ENCODE results near the gene COLQ. TPM values are rescaled to one million over a fixed set of nuclear protein-coding genes. Genes with fewer than 3 reads are reported as not detected.

The COLQ gene
- total RNA-seq, 2 donors from 2014 or later, result 6.4 to 23.8 TPM

DNA sequence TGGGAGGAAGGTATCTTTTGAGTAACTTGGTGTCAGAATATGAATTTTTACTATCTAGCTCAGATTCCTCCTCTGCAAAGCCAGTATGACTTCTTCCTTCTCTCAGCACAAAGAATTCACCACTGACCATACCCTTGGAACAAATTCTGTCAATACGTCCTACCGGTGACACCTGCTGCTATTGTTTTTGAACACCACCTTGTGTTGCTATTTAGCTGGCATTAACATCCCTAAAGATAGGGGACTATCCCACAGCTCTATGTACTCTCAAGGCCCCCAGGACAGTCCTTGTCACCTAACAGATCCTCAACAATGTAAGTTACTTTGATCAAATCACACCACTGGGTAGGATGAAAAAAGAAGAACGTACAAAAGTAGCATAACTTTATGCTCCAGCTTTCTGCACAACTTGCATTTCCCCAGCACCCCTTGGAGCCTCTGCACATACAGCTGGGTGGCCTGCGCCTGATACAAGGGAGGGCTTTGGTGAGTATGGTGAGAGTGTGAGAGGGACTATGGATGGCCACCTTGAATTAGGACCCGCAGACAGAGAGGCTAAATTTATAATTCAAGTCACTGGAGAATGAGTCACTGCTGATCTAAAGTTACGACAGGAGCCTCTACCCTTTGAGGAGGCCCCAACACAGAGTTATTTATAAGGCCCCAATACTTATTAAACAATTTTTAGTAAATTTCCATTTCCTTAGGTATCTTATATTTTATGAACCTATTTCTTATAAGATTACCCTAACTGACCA is 2.3 kb upstream of the COLQ start:
- no peak for DNase-seq
- intact Hi-C loops (cut with DNase I), result no loop called here
- peak in 1 of 2 donors; percentile 15 for ATAC-seq

DNA sequence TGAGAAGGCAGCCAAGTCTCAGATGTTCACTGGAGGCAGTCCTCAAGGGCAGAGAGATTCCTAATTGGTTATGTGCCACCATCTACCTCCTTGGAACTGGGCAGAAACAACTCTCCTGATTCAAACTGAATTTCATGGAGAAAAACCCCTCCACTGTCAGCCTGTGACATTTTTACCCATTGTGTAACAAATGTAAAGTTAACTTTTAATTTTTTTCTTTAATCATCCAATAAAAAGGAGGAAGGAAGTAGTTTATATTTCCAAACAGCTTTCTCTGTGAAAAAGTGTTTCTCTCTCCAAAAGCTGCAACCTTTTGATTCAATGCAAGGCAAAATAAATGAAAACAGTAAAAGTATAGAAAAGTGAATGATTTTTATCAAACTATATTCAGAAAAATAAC is 510 bp upstream of the COLQ start:
- ATAC-seq, result no peak
- intact Hi-C loops (cut with DNase I), result no loop called here

DNA sequence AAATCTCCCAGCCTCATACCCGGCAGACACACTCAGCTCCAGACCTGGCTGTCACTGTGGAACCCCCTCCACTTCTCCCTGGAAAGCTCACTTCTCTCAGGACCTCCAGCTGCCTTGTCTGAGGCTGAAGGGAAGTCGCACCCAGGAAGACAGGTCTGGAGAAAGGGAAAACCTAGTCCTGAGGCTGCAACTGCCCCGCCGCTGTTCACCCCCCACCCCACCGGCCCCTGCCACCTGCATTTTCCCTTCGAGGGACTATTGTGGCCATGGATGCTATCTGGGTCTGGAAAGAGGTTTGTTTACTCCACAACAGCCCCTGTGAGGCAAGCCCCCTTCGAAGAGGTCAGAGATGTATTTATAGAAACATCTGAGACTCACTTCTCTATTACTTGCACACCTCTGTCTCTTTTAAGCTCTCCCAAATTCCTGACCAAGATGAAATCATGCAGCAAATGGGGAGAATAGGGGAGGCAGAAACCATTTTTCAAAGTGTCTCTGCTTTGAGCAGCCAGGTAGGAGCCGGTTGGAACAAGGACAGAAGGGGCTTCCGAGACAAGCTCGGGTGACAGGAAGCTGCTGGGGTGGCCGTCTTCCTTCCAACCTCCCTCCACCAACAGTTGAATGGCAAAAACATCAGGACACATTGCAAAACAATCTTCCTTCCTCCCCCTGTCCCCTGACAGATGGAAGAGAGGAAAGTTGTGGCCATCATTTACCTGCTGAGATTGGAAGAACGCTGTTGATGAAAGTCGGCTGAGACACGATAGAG is 518 bp downstream of the COLQ start:
- ATAC-seq (peak; percentile 3 to 16), DNase-seq (no peak)
- intact Hi-C loops (cut with DNase I), result no loop called here

More for the DNA sequence above, 510 bp upstream of the COLQ start:
- no peak for DNase-seq

DNA sequence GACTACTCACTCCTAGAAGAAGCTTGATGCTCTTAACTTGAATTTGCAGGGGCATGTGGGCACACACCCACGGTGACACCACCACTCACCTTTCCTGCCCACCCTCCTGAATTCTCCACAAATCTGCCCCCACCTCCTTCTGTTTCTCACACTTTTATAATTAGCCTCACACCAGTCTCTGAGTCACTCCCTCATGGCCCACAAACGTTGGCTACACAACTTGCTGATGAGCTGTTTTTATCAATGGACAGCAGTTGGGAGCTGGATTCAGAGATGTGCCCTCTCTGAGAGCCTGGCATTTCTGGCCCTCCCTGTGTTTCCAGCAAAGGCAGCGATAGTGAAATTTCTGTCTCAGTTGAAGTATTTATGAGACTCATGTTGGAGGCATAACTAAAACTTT is 1.3 kb downstream of the COLQ start:
- peak; percentile 26 for DNase-seq

DNA sequence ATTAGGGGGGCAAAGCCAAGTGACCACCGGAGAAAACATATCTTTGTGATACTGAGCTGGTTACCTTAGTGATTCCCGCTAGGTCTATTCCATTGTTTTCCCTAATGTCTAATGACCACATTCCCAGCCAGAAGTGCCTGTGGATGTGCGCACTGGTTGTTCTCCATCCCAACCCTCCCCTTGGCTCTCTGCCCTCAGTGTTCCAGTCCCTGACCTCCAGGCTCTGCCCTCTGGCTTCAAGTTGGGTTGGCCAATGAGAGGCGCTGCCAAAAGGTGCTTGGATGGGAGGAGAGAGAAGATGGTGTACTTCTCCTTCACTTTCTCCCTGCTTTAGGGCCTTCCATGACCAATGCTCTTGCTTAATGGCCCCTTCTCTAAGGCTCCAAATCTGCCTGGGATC is 2.4 kb downstream of the COLQ start:
- ATAC-seq (no peak), DNase-seq (peak; percentile 40)
- intact Hi-C loops (cut with DNase I), result no loop called here

More for the DNA sequence above, 1.3 kb downstream of the COLQ start:
- peak; percentile 88 for ATAC-seq
- intact Hi-C loops (cut with DNase I), result no loop called here

DNA sequence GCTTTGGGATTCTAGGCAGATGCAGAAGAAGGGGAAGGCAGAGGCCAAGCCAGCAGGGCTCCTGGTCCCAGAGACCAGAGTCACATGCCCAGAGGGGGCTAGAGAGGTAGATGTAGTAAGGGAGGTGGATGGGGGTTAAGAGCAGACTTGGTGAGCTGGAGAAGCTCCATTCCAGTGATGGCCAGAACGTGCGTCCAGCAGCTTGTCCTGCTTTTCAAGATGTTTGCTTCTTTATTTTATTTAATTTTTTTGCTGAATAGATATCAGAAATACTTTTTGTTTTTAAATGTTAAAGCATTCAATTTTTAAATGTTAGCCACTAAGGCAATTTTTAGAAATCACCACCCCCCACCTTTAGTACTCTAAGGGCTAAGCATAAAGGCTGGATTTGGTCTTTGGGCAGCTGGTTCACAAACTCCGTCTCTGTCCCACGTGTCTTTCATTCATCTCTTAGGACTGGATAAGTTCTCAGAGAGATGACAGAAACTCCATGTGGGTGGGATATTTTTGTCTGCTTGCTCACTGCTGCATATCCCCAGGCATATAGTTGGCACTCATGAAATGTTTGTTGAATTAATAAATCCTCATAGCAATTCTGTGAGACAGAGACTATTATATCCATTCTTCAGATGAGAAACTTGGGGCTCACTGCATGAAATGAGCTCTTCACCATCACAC is 6.7 kb downstream of the COLQ start:
- intact Hi-C loops (cut with DNase I), result no loop called here
- DNase-seq (no peak), ATAC-seq (no peak)

DNA sequence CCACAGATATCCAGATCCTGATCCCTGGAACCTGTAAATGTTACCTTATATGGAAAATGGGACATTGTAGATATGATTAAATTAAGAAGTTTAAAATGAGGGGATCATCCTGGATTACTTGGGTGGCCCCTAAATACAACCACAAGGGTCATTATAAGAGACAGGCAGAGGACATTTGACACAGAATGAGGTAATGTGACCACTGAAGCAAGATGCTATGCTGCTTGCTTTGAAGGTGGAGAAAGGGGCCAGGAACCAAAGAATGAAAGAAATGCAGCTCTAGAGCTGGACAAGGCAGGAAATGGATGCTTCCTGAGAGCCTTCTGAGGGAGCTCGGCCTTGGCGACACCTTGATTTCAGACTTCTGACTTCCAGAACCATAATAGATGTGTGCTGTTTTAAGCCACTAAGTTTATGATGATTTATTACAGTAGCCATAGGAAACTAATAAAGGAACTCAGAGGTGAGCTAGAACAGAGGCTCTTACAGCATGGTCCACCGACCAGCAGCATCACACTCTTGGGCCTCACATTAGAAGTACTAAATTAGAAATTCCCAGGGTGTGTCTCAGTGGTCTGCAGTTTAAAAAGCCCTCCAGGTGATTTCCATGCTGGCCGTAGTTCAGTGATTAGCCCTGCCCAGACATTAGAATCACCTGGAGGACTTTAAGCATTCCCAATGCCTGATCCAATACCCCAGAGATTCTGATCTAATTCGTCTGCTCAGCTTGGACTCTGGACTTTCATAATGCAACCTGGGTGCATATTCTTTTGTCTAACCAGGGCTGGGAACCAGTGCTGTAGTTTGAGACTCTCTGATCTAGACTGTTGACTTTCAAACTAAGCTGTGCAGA is 7.5 kb downstream of the COLQ start:
- intact Hi-C loops (cut with DNase I), result no loop called here
- DNase-seq (no peak), ATAC-seq (no peak)

DNA sequence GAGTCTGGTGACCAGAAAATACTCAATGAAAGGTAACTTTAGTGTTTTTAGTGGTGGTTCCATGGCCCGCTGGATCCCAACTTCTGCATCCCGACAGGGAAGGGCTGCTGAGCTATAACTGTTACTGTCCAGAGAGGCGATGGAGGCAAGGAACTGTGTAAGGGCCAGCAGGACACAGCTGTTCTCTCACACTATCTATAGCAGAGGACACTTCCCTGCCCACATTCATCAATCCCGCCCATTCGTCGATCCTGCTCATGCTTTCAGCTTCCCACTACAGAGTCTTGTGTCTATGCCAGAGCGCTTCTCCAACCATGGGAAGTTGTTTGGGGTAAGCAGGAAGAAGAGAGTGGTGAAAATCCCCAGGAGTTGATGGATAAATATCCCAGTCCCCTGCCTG is 8.4 kb downstream of the COLQ start:
- intact Hi-C loops (cut with DNase I), result no loop called here
- ATAC-seq, result peak in 1 of 2 donors; percentile 14
- no peak for DNase-seq

DNA sequence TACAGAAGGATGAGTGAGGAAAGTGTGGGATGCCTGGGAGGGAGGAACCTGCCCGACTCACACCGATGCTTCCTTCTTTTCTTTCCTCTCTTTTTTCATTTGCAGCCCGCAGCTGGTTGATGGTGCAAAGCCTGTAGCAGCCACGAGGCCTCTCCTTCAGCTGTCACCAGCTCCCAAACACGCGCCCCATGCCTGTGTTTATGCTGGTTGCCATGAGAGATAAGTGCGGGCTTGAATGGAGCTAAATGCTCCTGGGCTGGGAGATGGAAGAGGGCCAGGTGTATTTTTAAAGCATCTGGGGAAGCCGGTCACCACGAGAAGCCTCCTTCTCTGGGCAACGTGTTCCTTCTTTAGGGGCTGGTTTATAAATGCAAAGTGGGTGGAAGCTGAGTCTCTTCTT is 9.3 kb downstream of the COLQ start:
- intact Hi-C loops (cut with DNase I), result no loop called here
- DNase-seq, result peak; percentile 68
- ATAC-seq, result peak; percentile 95 to 98

DNA sequence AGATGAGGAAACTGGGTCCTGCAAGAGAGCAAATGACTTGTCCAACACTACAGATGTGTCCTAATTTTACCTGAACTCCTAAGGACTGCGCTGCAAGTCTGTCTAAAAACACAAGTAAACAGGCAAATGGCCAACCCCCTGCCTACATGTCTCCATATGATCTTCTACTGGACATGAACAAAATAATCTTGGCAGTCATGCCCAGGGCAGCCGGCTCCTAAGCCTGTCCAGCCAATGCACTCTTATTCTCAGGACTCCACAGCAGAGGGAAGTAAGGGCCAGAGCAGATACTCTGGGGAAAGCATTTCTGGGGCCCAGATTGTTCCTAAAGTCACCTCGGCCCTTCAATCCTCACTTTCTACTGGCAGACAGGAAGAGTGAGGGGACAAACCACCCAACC is 10.3 kb downstream of the COLQ start:
- intact Hi-C loops (cut with DNase I), result no loop called here
- DNase-seq (no peak), ATAC-seq (no peak)

DNA sequence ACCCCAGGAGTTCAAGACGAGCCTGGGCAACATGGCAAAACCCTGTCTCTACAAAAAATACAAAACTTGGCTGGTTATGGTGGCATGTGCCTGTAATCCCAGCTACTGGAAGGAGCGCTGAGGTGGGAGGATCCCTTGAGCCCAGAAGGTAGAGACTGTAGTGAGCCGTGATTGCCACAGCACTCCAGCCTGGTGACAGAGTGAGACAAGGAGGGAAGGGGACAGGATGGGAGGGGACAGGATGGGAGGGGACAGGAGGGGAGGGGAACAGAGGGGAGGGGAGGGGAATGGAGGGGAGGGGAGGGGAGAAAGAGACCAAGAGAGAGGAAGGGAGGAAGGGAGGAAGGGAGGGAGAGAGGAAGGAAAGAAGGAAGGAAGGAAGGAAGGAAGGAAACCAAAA is 11.0 kb downstream of the COLQ start:
- no peak for DNase-seq
- no peak for ATAC-seq
- intact Hi-C loops (cut with DNase I), result no loop called here

DNA sequence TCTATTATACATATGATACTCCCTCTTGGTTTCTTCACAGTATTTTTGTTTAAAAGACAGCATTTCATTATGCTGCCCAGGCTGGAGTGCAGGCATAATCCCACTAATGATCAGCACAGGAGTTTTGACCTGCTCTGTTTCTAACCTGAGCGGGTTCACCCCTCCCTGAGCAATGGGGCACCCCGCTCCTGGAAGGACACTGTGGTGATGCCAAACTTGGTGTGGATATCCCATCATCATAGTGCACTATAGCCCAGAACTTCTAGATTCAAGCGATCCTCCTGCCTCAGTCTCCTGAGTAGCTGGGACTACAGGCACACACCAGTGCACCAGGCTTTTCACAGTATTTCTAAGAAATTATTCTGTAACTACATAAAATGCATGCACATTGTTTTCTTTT is 14.9 kb downstream of the COLQ start:
- no peak for ATAC-seq
- DNase-seq, result no peak
- intact Hi-C loops (cut with DNase I), result no loop called here

DNA sequence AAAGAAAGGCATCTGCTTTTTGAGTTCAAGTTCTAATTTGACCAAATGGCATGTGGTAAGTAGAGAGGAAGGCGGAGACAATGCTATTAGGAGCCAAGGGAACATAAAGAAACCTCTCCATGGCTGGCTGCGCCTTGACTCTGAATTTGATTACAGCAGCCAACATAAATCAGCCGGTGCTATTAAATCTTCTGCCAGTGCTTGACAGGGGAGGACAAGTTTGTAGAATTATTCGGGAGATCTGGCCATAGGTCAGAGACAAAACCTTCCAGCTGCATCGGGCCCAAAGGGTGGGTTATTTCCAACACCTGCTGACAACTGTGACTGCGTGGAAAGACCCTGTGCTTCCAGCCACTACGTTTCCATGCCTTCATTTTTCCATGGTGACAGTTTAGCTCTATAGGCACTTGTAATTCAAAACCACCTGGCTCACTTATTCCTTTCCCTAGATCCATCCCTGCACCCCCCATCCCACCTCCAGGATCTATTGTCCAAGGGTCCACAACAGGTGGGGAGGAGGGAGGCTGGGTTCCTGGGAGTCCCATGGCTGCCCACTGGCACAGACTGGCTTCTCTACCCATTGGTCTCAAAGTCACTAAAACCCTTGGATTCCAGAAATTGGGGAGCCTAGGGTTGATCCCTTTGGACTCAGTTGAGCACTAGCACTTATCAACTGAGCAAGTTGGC is 15.9 kb downstream of the COLQ start:
- intact Hi-C loops (cut with DNase I), result no loop called here
- no peak for ATAC-seq
- DNase-seq, result no peak

DNA sequence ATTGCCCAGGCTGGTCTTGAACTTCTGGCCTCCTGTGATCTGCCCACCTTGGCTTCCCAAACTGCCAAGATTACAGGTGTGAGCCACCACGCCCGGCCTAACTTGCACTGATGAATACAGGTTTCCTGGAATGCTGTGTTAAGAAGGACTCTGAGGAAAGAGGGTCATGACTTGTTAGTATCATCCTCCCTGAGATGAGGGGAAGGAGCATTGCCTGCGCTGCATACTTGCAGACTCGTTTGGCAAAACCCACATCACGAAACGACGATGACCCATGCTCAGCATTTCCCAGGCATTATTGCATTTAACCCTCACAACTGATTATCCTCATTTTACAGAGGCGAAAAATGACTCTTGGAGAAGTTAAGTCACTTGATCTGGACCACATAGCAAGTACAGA is 18.9 kb downstream of the COLQ start:
- ATAC-seq (no peak), DNase-seq (no peak)
- intact Hi-C loops (cut with DNase I), result no loop called here

DNA sequence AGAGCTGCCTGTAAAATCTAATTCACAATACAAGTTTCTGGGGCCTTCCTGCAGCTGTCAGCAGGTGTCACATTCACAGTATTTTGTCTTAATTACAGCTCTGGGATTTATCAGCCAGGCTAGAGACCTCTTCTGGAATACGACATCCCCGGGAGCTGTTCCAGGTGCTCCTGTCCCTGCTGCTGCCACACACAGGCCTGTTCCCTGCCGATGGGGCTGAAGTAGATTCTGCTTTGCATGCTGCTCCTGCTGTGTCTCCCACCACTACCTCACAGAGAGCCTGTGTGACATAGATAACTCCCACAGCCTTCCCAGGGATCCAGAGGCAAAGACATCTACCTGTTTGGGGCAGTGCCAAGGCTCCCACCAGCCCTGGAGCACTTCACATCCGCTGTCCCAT is 20.4 kb downstream of the COLQ start:
- intact Hi-C loops (cut with DNase I), result no loop called here
- DNase-seq, result peak; percentile 32
- peak in 1 of 2 donors; percentile 63 for ATAC-seq

DNA sequence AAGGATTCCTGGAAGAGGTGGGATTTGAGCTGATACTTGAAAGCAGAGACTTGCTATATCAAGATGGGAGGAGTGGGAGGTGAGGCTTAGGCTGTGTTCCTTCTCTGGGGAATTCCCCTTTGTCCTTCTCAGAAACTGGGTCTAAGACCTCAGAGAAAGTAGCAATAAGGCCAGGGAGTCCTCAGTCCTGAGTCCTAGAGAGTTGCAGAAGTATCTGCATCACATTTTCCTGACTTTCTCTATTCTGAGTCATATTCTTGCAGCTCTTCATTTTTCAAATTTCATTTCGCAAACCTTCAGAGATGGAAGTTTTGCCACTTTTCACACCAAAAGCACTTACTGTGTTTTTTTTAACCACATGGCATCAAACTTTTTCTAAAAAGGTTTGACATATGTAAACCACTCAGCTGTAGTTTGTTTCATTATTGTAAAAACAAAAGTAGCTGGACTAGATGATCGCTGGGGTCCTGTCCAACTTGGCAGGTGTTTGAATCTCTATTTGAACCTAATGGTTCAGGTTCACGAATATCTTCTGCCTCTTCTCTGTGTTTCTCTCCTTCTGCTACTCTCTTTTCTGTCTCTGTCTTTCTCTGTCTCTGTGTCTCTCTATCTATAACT is 21.3 kb downstream of the COLQ start:
- DNase-seq (no peak), ATAC-seq (no peak)
- intact Hi-C loops (cut with DNase I), result no loop called here

DNA sequence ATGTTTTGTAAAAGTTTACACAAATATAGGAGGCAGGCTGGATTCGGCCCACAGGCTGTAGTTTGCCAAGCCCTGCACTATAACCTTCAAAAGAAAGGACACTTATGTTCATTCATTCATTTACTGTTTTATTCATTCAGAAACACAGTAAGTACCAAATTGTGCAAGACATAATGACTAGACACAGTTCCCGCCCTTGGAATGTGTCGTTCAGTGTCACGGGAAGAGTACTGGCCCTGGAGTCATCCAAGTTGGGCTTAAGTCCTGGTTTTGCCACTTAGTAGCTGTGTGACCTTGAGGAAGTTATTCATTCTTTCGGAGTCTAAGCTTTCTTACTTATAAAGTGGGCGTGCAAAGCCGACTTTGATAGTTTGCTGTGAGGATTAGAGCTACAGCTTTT is 22.0 kb downstream of the COLQ start:
- DNase-seq, result no peak
- intact Hi-C loops (cut with DNase I), result no loop called here
- ATAC-seq, result peak in 1 of 2 donors; percentile 25
